Spleen (tissue), 7 donors: Measurements from ENCODE around the gene TMEM61.
"Not testable (repeated sequence)": the region's sequence is repeated elsewhere in the genome, so short reads cannot be mapped to it uniquely, and the experiment has no call there.

ENCODE experiments used
- POLR2AphosphoS5 ChIP-seq, 3 donors: sonication (generic); formaldehyde crosslinking; IDR thresholded peaks; one replicate each; pipeline ENCODE4 v1.5.1; 2017; ENCODE audit warnings: antibody characterized with exemption in 3 of 3
- TF ChIP-seq, protein P1 (sequence below), 11 experiments: fragments of 200-600 bp in 7 of 11; fragments of 450-650 bp in 4 of 11; sonication (generic) in 4 of 11; IDR thresholded peaks in 8 of 11; conservative IDR thresholded peaks in 3 of 11; 1 replicate in 7 of 11; 2 replicates in 4 of 11; pipeline versions ENCODE4 v1.4.0 to v1.8.0; 2016 to 2021; ENCODE audit warnings: antibody characterized with exemption in 11 of 11, inconsistent platforms in 4 of 11, mild to moderate bottlenecking in 1 of 11
- donor health status: DM: no; HTN: no; CAD: no; lungs with moderate emphysema.
- donor health status: DM: no; HTN: no; CAD: no.
- donor health status: DM: no; HTN: no; CAD: no.

DNA sequence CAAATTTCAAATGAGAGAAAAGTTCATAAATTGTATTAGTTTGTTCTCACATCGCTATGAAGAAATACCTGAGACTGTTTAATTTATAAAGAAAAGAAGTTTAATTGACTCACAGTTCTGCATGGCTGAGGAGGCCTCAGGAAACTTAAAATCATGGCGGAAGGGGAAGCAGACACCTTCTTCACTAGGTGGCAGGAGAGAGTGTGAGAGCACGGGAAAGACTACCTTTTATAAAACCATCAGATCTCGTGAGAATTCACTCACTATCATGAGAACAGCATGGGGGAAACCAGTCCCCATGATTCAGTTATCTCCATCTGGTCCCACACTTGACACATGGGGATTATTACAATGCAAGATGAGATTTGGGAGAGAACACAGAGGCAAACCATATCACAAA lies 41.5 kb upstream of the TMEM61 start:
- TF ChIP-seq, protein P1, sequence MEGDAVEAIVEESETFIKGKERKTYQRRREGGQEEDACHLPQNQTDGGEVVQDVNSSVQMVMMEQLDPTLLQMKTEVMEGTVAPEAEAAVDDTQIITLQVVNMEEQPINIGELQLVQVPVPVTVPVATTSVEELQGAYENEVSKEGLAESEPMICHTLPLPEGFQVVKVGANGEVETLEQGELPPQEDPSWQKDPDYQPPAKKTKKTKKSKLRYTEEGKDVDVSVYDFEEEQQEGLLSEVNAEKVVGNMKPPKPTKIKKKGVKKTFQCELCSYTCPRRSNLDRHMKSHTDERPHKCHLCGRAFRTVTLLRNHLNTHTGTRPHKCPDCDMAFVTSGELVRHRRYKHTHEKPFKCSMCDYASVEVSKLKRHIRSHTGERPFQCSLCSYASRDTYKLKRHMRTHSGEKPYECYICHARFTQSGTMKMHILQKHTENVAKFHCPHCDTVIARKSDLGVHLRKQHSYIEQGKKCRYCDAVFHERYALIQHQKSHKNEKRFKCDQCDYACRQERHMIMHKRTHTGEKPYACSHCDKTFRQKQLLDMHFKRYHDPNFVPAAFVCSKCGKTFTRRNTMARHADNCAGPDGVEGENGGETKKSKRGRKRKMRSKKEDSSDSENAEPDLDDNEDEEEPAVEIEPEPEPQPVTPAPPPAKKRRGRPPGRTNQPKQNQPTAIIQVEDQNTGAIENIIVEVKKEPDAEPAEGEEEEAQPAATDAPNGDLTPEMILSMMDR (IDR thresholded peaks at IDR 0.05 in 8 of 11, conservative IDR thresholded peaks at IDR 0.05 in 3 of 11) = not testable (repeated sequence)
- not testable (repeated sequence) for TF ChIP-seq POLR2AphosphoS5 (IDR thresholded peaks at IDR 0.05)
